OCI-LY1 (cell line): Measurements from ENCODE around the gene MTM1.

Experiments
- H2AFZ ChIP-seq: fragments of 200-600 bp; sonication (generic), shearing (Covaris generic); 2 replicates; pipeline ENCODE4 v1.6.0; 2014; ENCODE audit warnings: antibody characterized with exemption, mild to moderate bottlenecking, low read length
- H3F3A ChIP-seq: fragments of 200-600 bp; sonication (generic), shearing (Covaris generic); 2 replicates; pipeline ENCODE4 v1.6.0; 2014; ENCODE audit warnings: mild to moderate bottlenecking, antibody characterized with exemption, low read length, moderate library complexity; ENCODE audit not compliant: insufficient read depth
- H3K27ac ChIP-seq: fragments of 200-600 bp; sonication (generic); 2 replicates; pipeline ENCODE4 v1.5.1; 2014; ENCODE audit warnings: low read length, mixed run types, mild to moderate bottlenecking, low read depth; ENCODE audit not compliant: poor library complexity, severe bottlenecking
- H3K27me3 ChIP-seq: fragments of 200-600 bp; sonication (generic); 2 replicates; pipeline ENCODE4 v1.6.0; 2014; ENCODE audit warnings: antibody characterized with exemption, mild to moderate bottlenecking, low read length, moderate library complexity; ENCODE audit not compliant: insufficient read depth
- H3K36me3 ChIP-seq: fragments of 200-600 bp; sonication (generic); 2 replicates; pipeline ENCODE4 v1.6.1; 2014; ENCODE audit warnings: mild to moderate bottlenecking, antibody characterized with exemption, low read length, moderate library complexity, mixed read lengths; ENCODE audit not compliant: insufficient read depth
- H3K4me1 ChIP-seq: fragments of 200-600 bp; sonication (generic); 2 replicates; pipeline ENCODE4 v1.5.1; 2014; ENCODE audit warnings: mild to moderate bottlenecking, low read length, moderate library complexity; ENCODE audit not compliant: insufficient read depth, severe bottlenecking
- H3K4me2 ChIP-seq: fragments of 200-600 bp; sonication (generic), shearing (Covaris generic); 2 replicates; pipeline ENCODE4 v1.6.1; 2014; ENCODE audit warnings: low read length
- H3K4me3 ChIP-seq: fragments of 200-600 bp; sonication (generic); 2 replicates; pipeline ENCODE4 v1.5.1; 2014; ENCODE audit warnings: low read length, low read depth, mild to moderate bottlenecking, mixed read lengths; ENCODE audit not compliant: poor library complexity, severe bottlenecking
- H3K79me2 ChIP-seq: fragments of 200-600 bp; shearing (Covaris generic); 2 replicates; pipeline ENCODE4 v1.6.1; 2016; ENCODE audit warnings: mixed run types, low read length, mixed read lengths; ENCODE audit not compliant: insufficient read depth
- H3K9ac ChIP-seq: fragments of 200-600 bp; sonication (generic), shearing (Covaris generic); 2 replicates; pipeline ENCODE4 v1.6.1; 2014; ENCODE audit warnings: mild to moderate bottlenecking, low read length, mixed read lengths
- H3K9me2 ChIP-seq: fragments of 200-600 bp; sonication (generic), shearing (Covaris generic); 2 replicates; pipeline ENCODE4 v1.6.1; 2014; ENCODE audit warnings: low read depth, mild to moderate bottlenecking, low read length, mixed read lengths
- H3K9me3 ChIP-seq: fragments of 200-600 bp; shearing (Covaris generic); 2 replicates; pipeline ENCODE4 v1.6.1; 2014; ENCODE audit warnings: low read length, mixed read lengths
- H4K20me1 ChIP-seq: fragments of 200-600 bp; sonication (generic), shearing (Covaris generic); 2 replicates; pipeline ENCODE4 v1.6.0; 2016; ENCODE audit warnings: mild to moderate bottlenecking, low read length; ENCODE audit not compliant: insufficient read depth
- CTCF ChIP-seq: fragments of 200-600 bp; sonication (generic), shearing (Covaris generic); IDR thresholded peaks from 2 replicates; pipeline ENCODE4 v1.5.1; 2017; ENCODE audit warnings: mild to moderate bottlenecking, antibody characterized with exemption, low read length, moderate library complexity, mixed read lengths
- EZH2 ChIP-seq: fragments of 200-600 bp; sonication (generic), shearing (Covaris generic); IDR thresholded peaks from 2 replicates; pipeline ENCODE4 v1.8.0; 2017; ENCODE audit warnings: borderline replicate concordance, mixed run types, mild to moderate bottlenecking, antibody characterized with exemption, low read length, moderate library complexity, mixed read lengths

Gene MTM1

GRCh38 chrX:150615356-150615755, 46.9 kb downstream of the MTM1 start:
- TF ChIP-seq CTCF (no peak), EZH2 (no peak)
- no peak overlapping the region for H3K4me3 ChIP-seq
- no peaks in the 10 kb centered on the region for H3K27me3 ChIP-seq
- H3K36me3 ChIP-seq = no peaks in the 10 kb centered on the region
- H3F3A ChIP-seq = no peaks in the 10 kb centered on the region
- H2AFZ ChIP-seq = no peak overlapping the region
- H3K4me2 ChIP-seq = no peak overlapping the region
- H3K4me1 ChIP-seq = no peaks in the 10 kb centered on the region
- H3K9ac ChIP-seq = no peak overlapping the region
- no peaks in the 10 kb centered on the region for H3K9me2 ChIP-seq
- no peaks in the 10 kb centered on the region for H4K20me1 ChIP-seq
- no peaks in the 10 kb centered on the region for H3K9me3 ChIP-seq
- H3K79me2 ChIP-seq = no peaks in the 10 kb centered on the region
- no peak overlapping the region for H3K27ac ChIP-seq

GRCh38 chrX:150616179-150616862, 47.9 kb downstream of the MTM1 start:
- no peak overlapping the region for H2AFZ ChIP-seq
- H3K4me1 ChIP-seq = no peaks in the 10 kb centered on the region
- H3F3A ChIP-seq = no peaks in the 10 kb centered on the region
- no peaks in the 10 kb centered on the region for H3K27me3 ChIP-seq
- no peaks in the 10 kb centered on the region for H4K20me1 ChIP-seq
- no peak overlapping the region for H3K27ac ChIP-seq
- no peak overlapping the region for H3K4me3 ChIP-seq
- no peak overlapping the region for H3K4me2 ChIP-seq
- H3K79me2 ChIP-seq = no peaks in the 10 kb centered on the region
- H3K9me2 ChIP-seq = no peaks in the 10 kb centered on the region
- no peaks in the 10 kb centered on the region for H3K9me3 ChIP-seq
- TF ChIP-seq EZH2 = no peak
- TF ChIP-seq CTCF = no peak
- no peak overlapping the region for H3K9ac ChIP-seq
- no peaks in the 10 kb centered on the region for H3K36me3 ChIP-seq

GRCh38 chrX:150616863-150617198, 48.4 kb downstream of the MTM1 start:
- Histone ChIP-seq H3K27ac (no peak overlapping the region), H3K4me3 (no peak overlapping the region), H3K27me3 (no peaks in the 10 kb centered on the region), H3K79me2 (no peaks in the 10 kb centered on the region), H3F3A (no peaks in the 10 kb centered on the region), H3K9me3 (no peaks in the 10 kb centered on the region), H4K20me1 (no peaks in the 10 kb centered on the region), H3K9ac (no peak overlapping the region), H3K9me2 (no peaks in the 10 kb centered on the region), H2AFZ (no peak overlapping the region), H3K4me1 (no peaks in the 10 kb centered on the region), H3K36me3 (no peaks in the 10 kb centered on the region), H3K4me2 (no peak overlapping the region)
- TF ChIP-seq EZH2 (no peak), CTCF (no peak)
